GM10266 (cell line): ENCODE data around the gene SLC4A1AP.

Source experiments
- DNase-seq: peaks from one replicate; pipeline ENCODE4 v3.0.0; 2012; ENCODE audit errors: extremely low spot score
- CTCF ChIP-seq: IDR thresholded peaks from 2 replicates; pipeline ENCODE4 v1.5.1; 2012; ENCODE audit warnings: mild to moderate bottlenecking, low read depth; ENCODE audit not compliant: control insufficient read depth, insufficient read depth; ENCODE audit errors: missing control alignments

SLC4A1AP gene

GRCh38 chr2:27736890-27737204 is 73.2 kb downstream of the SLC4A1AP start:
- TF ChIP-seq CTCF: no peak
- DNase-seq: no peak

- no peak for DNase-seq
- no peak for TF ChIP-seq CTCF
Measured at GRCh38 chr2:27737676-27738348, 74.1 kb downstream of the SLC4A1AP start.

- no peak for TF ChIP-seq CTCF
- DNase-seq: no peak
Measured at GRCh38 chr2:27738349-27739057, 74.8 kb downstream of the SLC4A1AP start.

DNA sequence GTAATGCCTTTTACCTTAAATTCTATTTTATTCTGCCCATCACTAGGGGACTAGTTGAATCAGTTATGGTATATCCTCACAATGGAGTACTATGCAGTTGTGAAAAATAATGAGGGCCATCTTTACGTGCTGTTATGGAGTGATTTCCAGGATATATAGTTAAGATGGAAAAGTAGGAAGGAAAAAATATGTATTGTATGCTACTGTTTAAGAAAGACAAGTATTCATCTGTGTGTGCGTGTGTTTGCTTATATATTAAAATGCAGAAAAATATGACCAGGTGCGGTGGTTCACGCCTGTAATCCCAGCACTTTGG is 75.3 kb downstream of the SLC4A1AP start:
- DNase-seq: no peak
- no peak for TF ChIP-seq CTCF

GRCh38 chr2:27741673-27742072 is 78.0 kb downstream of the SLC4A1AP start:
- no peak for DNase-seq
- no peak for TF ChIP-seq CTCF

DNA sequence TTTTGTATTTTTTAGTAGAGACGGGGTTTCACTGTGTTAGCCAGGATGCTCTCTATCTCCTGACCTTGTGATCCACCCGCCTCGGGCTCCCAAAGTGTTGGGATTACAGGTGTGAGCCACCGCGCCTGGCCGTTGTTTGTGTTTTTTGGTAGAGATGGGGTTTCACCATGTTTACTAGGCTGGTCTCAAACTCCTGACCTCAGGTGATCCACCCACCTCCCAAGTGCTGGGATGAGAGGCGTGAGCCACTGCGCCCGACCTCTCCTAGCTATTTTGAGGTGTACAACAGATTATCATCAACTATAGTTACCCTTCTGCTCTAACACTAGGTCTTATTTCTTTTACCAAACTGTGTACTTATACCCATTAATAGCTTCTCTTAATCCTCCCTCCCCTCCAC is 78.9 kb downstream of the SLC4A1AP start:
- DNase-seq: no peak

More for the DNA sequence above, 78.9 kb downstream of the SLC4A1AP start:
- TF ChIP-seq CTCF: no peak
